ENCODE data around the gene KAT8.

Gene KAT8

DNA sequence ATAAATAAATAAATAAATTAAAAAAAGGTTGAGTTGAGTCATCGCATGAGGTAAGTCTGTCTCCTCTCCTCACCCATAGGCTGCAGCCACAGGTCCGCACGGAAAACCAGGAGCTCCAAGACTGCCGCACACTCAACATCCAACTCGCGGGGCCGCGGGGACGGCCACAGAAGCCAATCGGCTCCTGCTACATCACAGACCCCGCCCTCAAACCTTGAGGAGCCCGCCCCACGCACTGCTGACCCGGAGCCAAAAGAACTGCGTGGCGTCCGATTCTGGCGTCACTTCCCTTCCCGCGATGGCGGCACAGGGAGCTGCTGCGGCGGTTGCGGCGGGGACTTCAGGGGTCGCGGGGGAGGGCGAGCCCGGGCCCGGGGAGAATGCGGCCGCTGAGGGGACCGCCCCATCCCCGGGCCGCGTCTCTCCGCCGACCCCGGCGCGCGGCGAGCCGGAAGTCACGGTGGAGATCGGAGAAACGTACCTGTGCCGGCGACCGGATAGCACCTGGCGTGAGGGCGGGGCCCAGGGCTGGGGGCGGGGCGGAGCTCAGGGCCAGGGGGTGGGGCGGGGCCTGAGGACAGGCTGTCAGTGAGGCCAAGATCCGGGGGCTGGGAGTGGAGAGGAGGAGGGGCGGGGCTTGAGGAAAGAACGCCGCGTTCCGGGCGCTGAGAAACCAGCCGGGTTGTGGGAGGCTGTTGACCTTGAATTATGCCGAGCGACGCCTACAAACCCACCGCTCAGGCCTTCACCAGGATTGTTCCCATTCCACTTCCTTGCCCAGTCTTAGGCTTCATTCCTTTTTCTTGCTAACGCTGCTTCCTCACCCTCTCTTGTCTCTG, at the start of gene KAT8:
TSS of gene KAT8 (plus strand) at position 281 of the 839 bp plus-strand sequence. CDS start at position 299, 18 bp downstream.
- peak; percentile 96 to 97 for DNase-seq (ENCODE audit: low read depth in 2 of 2)

DNA sequence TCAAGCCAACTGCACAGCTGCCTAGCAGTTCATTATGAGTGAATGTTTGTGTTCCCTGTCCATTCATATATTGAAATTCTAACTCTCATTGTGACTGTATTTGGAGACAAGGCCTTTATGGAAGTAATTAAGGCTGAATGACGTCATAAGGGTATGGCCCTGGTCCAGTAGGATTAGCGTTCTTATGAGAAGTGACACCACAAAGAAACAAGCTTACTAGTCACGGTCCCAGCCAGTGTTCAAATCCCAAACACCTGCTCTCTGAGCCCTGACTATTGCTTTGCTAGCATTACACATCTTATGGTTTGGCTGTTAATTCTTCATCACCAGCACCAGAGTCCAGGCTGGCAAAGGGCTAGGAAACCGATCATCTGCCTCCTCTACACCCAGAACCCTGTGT, 45.6 kb upstream of the KAT8 start:
- no peak for DNase-seq (ENCODE audit: low read depth in 2 of 2)

DNA sequence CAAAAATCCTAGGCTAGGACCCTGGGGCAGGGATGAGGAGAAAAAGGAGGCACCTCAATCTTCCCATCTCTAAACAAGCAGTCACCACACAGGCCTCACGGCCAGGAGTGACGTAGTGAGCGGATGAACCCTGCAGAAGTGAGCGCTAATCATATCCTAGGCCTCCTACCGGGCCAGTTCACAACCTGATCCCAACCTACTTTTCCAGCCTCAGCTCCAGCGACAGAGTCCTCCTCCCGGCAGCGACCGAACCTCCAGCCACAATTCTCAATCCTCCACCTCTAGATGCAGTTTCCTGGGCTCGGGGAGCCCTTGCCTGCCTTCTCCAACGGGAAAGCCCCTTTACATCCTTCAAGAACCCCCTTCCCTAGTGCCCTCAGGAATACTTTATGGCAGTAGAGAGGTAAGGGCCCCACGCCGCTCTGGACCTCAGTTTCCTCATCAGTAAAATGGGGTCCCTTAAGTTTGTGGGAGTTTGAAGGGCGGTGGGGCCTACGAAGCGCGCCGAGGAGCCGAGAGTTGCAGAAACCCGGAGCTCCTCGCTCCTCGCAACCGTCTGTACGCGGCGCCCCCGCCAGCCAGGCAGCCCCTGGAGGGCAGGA, 44.8 kb upstream of the KAT8 start:
- DNase-seq (ENCODE audit: low read depth in 2 of 2) = no peak

DNA sequence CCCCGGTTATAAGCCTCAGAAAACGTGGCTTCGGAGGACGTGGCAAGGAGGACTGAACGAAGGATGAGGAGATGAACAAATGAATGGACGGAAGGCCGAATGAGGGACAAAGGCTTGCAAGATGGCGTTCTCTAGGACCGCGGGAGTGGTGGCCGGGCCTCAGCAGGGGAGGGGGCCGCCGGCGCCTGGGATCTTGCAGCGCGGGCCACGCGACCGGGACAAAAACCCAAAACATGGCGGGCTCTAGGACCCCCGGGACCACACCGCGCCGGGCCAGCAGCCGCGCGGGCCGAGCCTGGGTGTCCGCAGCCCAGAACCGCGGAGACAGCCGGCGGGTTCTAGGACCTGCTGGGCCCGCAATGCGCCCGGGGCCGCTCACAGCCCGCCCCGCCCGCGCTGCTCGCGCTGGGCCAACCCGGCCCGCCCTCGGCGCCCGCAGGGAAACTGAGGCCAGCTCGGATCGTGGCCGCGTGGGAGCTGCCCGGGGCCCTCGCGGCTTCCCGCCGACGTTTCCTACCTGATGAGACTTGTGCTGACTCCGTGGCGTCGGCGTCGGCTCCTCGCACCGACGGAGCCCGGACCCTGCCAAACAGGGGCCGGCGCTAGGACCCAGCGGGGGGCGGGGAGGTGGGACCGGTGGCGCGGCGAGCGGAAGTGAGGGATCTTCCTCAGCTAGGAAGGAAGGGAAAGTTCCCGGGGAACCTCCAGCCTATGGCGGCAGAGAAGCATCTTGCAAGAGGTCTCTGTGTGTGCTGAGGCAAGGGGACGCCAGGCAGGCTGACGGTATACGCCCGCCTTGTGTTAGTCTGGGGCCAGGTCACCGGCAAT, 44.1 kb upstream of the KAT8 start:
- peak; percentile 84 to 87 for DNase-seq (ENCODE audit: low read depth in 2 of 2)

DNA sequence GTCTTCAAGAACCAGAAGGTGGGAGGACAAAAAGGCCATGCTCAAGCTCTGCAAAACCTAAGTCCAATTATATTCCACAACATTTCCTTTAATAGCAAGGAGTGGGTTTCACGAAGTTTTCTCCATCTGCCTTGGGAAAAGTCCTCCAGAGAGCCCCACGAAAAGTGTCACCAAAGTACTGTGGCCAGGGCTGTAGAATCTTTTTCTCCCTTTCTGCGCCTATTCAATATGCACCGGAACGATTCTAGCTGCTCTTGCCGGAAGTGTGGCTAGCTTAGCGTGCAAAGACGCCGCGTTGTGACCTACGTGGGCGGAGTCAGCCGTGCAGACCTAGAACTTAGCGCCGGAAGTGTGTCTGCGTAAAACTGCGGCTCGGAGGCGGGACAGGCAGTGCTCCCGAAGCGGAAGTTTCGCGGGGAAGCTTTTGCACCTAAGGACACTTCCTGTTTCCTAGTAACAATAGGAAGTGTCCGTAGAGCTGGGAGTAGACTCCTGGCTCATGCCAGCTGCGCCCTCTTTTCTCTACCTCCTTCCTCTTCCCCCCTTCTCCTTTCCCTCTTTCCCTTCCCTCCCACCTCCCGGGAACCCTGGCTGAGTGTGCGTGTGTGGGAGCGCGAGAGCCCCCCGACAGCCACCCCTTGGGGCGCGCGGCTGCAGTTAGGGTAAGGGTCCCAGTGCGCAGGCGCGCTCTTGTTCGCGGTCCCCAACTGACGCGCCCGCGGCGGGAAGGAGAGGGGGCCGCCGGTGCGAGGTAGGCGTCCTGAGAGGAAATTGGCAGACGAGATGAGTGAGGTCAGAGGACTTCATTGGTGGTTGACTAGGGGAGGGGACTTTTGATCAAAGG, 43.3 kb upstream of the KAT8 start, which contains the start of the genes ZNF646 and ZNF668:
TSS of gene ZNF646 (plus strand) at position 453 of the 844 bp plus-strand sequence. CDS start 1,903 bp downstream, outside the sequence.
TSS of gene ZNF668 (minus strand) at position 271 of the 844 bp plus-strand sequence. CDS start 9,781 bp downstream, outside the sequence.
- DNase-seq (ENCODE audit: low read depth in 2 of 2) = peak; percentile 93 to 97

DNA sequence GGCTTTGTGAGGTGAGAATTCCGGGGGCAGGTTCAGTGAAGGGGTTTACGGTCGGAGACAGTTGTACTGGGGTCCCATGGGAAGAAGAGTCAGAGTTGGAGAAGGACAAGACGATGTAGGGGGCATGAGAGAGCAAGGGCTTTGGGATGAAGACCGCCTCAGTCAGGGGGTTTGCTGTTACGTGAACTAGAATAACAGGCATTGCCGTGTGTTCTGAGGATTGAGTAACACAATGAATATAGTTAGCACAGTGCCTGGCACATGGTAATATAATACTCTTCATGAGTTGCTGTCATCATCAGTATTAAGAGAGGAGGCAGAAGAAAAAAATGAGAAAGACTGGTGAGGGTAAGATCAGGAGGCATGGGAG, 42.7 kb upstream of the KAT8 start:
- DNase-seq (ENCODE audit: low read depth in 2 of 2) = no peak

DNA sequence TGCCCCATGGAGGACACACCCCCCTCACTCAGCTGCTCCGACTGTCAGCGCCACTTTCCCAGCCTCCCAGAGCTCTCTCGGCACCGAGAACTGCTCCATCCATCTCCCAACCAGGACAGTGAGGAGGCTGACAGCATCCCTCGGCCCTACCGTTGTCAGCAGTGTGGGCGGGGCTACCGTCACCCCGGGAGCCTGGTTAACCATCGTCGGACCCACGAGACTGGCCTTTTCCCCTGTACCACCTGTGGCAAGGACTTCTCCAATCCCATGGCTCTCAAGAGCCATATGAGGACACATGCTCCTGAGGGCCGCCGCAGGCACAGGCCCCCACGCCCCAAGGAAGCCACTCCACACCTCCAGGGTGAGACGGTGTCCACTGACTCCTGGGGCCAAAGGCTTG, 41.1 kb upstream of the KAT8 start:
- no peak for DNase-seq (ENCODE audit: low read depth in 2 of 2)

DNA sequence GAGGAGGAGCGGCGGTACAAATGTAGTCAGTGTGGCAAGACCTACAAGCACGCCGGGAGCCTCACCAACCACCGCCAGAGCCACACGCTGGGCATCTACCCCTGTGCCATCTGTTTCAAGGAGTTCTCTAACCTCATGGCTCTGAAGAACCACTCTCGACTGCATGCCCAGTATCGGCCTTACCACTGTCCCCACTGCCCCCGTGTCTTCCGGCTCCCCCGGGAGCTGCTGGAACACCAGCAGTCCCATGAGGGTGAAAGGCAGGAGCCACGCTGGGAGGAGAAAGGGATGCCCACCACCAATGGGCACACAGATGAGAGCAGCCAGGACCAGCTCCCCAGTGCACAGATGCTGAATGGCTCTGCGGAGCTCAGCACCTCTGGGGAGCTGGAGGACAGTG, 40.4 kb upstream of the KAT8 start:
- DNase-seq (ENCODE audit: low read depth in 2 of 2) = no peak

DNA sequence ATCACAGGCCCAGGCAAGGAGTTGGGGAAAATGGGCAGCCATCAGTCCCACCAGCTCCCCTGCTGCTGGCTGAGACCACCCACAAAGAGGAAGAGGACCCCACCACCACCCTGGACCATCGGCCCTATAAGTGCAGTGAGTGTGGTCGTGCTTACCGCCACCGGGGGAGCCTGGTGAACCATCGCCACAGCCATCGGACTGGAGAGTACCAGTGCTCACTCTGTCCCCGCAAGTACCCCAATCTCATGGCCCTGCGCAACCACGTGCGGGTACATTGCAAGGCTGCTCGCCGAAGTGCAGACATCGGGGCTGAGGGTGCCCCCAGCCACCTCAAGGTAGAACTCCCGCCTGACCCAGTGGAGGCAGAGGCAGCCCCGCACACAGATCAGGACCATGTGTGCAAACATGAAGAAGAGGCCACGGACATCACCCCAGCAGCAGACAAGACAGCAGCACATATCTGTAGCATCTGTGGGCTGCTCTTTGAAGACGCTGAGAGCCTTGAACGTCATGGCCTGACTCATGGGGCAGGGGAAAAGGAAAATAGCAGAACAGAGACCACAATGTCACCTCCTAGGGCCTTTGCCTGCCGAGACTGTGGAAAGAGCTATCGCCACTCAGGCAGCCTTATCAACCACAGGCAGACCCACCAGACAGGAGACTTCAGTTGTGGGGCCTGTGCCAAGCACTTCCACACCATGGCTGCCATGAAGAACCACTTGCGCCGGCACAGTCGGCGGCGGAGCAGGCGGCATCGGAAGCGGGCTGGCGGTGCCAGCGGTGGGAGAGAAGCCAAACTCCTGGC, 39.7 kb upstream of the KAT8 start:
- no peak for DNase-seq (ENCODE audit: low read depth in 2 of 2)

DNA sequence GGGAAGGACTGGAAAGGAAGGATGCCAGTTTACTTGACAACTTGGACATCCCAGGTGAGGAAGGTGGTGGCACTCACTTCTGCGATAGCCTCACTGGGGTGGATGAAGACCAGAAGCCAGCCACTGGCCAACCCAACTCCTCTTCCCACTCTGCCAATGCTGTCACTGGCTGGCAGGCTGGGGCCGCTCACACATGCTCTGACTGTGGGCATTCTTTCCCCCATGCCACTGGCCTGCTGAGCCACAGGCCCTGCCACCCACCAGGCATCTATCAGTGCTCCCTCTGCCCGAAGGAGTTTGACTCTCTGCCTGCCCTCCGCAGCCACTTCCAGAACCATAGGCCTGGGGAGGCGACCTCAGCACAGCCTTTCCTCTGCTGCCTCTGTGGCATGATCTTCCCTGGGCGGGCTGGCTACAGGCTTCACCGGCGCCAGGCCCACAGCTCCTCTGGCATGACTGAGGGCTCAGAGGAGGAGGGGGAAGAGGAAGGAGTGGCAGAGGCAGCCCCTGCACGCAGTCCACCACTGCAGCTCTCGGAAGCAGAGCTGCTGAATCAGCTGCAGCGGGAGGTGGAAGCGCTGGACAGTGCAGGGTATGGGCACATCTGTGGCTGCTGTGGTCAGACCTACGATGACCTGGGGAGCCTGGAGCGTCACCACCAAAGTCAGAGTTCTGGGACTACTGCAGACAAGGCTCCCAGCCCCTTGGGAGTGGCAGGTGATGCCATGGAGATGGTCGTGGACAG, 38.7 kb upstream of the KAT8 start:
- DNase-seq (ENCODE audit: low read depth in 2 of 2) = no peak

DNA sequence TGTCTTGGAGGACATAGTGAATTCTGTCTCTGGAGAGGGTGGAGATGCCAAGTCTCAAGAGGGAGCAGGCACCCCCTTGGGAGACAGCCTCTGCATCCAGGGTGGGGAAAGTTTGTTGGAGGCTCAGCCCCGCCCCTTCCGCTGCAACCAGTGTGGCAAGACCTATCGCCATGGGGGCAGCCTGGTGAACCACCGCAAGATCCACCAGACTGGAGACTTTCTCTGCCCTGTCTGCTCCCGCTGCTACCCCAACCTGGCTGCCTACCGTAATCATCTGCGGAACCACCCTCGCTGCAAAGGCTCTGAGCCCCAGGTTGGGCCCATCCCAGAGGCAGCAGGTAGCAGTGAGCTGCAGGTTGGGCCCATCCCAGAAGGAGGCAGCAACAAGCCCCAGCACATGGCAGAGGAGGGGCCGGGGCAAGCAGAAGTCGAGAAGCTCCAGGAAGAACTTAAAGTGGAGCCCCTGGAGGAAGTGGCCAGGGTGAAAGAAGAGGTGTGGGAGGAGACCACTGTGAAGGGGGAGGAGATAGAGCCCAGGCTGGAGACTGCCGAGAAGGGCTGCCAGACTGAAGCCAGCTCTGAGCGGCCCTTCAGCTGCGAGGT, 38.0 kb upstream of the KAT8 start:
- no peak for DNase-seq (ENCODE audit: low read depth in 2 of 2)

DNA sequence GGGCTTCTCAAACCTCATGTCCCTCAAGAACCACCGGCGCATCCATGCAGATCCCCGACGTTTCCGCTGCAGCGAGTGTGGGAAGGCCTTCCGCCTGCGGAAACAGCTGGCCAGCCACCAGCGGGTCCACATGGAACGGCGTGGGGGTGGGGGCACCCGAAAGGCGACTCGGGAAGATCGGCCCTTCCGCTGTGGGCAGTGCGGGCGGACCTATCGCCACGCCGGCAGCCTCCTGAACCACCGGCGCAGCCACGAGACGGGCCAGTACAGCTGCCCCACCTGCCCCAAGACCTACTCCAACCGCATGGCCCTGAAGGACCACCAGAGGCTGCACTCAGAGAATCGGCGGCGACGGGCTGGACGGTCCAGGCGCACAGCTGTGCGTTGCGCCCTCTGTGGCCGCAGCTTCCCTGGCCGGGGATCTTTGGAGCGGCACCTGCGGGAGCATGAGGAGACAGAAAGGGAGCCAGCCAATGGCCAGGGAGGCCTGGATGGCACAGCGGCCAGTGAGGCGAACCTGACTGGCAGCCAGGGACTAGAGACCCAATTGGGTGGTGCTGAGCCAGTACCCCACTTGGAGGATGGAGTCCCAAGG, 37.3 kb upstream of the KAT8 start:
- DNase-seq (ENCODE audit: low read depth in 2 of 2) = no peak

DNA sequence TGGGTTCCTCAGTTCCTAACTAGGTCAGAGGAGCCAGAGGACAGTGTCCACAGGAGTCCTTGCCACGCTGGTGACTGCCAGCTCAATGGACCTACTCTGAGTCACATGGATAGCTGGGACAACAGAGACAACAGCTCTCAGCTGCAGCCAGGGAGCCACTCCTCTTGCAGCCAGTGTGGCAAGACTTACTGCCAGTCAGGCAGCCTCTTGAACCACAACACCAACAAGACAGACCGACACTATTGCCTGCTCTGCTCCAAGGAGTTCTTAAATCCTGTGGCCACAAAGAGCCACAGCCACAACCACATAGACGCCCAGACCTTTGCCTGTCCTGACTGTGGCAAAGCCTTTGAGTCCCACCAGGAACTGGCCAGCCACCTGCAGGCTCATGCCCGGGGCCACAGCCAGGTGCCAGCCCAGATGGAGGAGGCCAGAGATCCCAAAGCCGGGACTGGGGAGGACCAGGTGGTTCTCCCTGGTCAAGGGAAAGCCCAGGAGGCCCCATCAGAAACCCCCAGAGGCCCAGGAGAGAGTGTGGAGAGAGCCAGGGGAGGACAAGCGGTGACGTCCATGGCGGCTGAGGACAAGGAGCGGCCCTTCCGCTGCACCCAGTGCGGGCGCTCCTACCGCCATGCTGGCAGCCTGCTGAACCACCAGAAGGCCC, 36.6 kb upstream of the KAT8 start:
- DNase-seq (ENCODE audit: low read depth in 2 of 2) = no peak

DNA sequence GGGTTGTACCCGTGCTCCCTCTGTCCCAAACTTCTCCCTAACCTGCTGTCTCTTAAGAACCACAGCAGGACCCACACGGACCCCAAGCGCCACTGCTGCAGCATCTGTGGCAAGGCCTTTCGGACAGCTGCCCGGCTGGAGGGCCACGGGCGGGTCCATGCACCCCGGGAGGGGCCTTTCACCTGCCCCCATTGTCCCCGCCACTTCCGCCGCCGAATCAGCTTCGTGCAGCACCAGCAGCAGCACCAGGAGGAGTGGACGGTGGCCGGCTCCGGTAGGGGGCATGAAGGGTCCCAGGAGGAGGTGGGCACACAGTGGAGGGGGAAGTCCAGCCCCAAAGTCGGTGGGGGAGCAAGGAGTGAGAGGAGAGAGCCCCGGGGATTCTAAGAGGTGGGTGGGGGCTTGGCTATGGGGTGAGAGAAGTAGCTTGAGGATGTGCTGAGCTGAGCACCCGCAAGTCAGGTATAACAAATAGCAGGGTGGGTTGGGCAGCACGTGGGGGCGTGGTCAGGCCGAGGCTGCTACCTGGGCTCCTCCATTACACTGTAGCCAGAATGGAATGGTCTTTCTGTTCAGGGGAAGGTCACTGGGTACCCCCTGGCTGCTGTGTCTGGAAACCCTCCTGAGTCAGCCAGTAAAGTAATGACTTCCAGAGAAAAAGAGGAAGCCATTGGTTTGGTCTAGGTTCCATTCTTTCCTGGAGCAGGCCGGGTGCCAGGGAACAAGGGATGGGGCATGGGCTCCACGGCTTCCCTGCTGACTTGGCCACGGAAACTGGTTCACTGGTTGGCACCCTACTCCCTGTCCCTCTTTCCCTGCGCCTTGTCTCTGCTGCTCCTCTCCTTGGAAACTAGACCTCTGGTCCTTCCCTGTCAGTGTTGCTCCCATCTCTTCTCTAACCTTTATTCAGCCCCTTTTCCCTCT, 35.8 kb upstream of the KAT8 start:
- no peak for DNase-seq (ENCODE audit: low read depth in 2 of 2)

DNA sequence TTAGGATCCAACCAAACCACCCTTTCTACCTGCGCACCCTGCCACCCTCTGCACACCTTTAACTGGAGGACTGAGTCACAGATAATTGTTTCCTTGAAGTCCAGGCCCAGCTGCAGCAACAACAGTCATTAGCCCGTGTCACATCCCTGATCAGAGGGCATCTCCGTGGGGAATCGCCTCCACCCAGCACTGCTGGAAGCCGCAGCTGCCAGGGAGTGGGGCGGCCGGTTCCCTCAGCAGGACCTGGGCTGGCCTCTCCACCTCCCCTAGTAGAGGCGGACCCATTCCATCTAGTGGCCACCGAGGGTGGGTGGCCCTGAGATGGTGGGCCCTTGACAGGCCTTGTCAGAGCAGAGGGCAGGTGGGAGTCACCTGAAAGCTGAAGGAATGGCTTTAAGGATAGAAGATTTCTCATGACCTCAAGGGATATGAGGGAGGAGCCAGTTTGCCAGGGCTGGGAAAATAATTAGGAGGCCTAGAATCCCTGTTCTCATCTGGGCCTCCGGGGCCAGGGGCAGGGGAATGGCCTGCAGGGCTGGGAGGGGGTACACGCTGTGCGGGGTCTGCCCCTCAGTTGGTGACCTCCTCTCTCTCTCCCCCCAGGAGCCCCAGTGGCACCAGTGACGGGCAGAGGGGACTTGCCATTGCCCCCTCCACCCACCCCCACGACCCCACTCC, 35.0 kb upstream of the KAT8 start:
- DNase-seq (ENCODE audit: low read depth in 2 of 2) = no peak

DNA sequence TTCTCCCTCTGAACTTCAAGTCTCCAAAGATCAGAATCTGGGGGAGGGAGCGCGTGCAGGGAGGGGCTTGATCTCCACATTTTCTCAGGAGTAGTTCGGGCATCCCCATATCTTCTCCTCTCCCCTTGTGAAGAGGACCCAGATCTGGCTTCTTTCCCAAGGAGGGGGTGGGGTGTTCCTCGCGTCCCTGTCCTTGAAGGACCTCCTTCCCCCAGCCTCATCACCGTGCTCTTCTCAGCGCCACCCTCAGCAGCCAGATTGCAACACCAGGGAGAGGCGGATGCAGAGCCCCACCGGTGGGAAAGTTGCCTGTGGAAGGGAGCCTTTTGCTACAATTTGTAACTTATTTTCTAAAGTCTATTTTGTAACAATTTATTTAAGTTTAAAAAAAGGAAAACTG, 34.4 kb upstream of the KAT8 start:
- no peak for DNase-seq (ENCODE audit: low read depth in 2 of 2)

DNA sequence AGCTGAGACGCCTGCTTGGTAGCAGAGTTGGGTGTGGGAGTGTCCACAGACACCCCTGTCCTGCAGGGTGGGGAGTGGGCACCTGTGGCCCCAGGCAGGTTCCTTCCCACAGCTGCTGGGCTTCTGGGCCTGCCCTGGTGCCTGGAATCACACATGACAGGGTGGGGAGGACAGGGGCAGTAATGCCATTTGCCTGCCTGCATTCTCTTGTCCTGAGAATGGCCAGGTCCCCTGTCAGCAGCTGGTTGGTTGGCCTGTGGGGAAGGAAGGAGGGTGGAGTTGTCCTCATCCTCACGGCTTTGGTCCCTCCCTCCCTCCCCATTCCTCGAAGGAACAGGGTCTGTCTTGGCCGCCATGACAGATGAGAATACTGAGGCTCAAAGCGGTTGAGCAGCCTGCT, 33.9 kb upstream of the KAT8 start:
- no peak for DNase-seq (ENCODE audit: low read depth in 2 of 2)
